DND-41 (cell line): Measurements from ENCODE around the gene MOB3B.

Source experiments
- EZH2 ChIP-seq: IDR thresholded peaks from 3 replicates; pipeline ENCODE4 v1.6.1; 2012; ENCODE audit warnings: borderline replicate concordance, low read depth, mild to moderate bottlenecking, moderate library complexity, low read length, inconsistent platforms; ENCODE audit not compliant: severe bottlenecking
- TF ChIP-seq, protein P1 (sequence below): IDR thresholded peaks from 2 replicates; pipeline ENCODE4 v1.5.1; 2012; ENCODE audit warnings: borderline replicate concordance, low read length, moderate library complexity, mild to moderate bottlenecking; ENCODE audit not compliant: poor library complexity, severe bottlenecking; ENCODE audit errors: extremely low read depth

DNA sequence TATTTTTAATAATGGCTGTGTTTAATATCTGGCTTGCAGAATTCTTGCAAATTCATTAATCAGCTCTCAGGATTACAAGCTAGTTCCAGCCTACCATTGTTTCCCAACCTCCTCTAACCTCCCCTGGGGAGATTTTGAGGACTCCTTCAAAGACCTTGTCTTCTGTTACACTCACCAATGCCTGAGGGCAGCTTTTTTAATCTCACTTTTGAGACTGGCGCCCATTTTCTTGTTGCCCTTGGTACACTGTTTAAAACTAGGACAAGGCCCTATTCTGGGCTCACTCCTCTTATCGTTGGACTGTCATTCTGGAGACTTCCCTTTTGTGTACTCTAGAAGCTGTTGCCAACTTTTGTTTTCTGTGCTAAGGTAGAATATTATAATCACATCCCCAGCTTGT, 219.0 kb downstream of the MOB3B start:
- TF ChIP-seq, protein P1, sequence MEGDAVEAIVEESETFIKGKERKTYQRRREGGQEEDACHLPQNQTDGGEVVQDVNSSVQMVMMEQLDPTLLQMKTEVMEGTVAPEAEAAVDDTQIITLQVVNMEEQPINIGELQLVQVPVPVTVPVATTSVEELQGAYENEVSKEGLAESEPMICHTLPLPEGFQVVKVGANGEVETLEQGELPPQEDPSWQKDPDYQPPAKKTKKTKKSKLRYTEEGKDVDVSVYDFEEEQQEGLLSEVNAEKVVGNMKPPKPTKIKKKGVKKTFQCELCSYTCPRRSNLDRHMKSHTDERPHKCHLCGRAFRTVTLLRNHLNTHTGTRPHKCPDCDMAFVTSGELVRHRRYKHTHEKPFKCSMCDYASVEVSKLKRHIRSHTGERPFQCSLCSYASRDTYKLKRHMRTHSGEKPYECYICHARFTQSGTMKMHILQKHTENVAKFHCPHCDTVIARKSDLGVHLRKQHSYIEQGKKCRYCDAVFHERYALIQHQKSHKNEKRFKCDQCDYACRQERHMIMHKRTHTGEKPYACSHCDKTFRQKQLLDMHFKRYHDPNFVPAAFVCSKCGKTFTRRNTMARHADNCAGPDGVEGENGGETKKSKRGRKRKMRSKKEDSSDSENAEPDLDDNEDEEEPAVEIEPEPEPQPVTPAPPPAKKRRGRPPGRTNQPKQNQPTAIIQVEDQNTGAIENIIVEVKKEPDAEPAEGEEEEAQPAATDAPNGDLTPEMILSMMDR: no peak
- no peak for TF ChIP-seq EZH2
